ENCODE data around the gene CALML4. TPM values are rescaled to one million over a fixed set of nuclear protein-coding genes. Genes with fewer than 3 reads are reported as not detected.
A peak's percentile ranks its signal among the peaks of the same experiment; 100 is the strongest.

Gene CALML4
- total RNA-seq, 4 donors from 2014 or later: 2.4 to 13.6 (median 4.8) TPM

GRCh38 chr15:68154923-68155559 lies 50.1 kb downstream of the CALML4 start:
- TF ChIP-seq EP300 (IDR thresholded peaks at IDR 0.05): no peak
- TF ChIP-seq CTCF (IDR thresholded peaks at IDR 0.05): peak; percentile 62 to 66
- WGBS: 39% methylated on average over 4 of the region's 4 CpGs
- H3K4me1 ChIP-seq: no peaks in the 10 kb centered on the region
- H3K27me3 ChIP-seq: no peaks in the 10 kb centered on the region
- peaks cover 26% of the 10 kb centered on the region for H3K36me3 ChIP-seq
- no peak overlapping the region for H3K4me3 ChIP-seq
- no peak overlapping the region for H3K27ac ChIP-seq
- H3K9me3 ChIP-seq: no peaks in the 10 kb centered on the region
- DNase-seq (ENCODE audit: low spot score in 2 of 2): no peak

GRCh38 chr15:68152342-68152741 lies 52.8 kb downstream of the CALML4 start:
- H3K4me1 ChIP-seq: no peaks in the 10 kb centered on the region
- no peaks in the 10 kb centered on the region for H3K27me3 ChIP-seq
- TF ChIP-seq POLR2A (IDR thresholded peaks at IDR 0.05) (no peak), EP300 (IDR thresholded peaks at IDR 0.05) (no peak), POLR2AphosphoS5 (IDR thresholded peaks at IDR 0.05) (no peak), CTCF (IDR thresholded peaks at IDR 0.05) (no peak)
- H3K27ac ChIP-seq: no peak overlapping the region
- DNase-seq (ENCODE audit: low spot score in 2 of 2): no peak
- no peak overlapping the region for H3K4me3 ChIP-seq
- H3K36me3 ChIP-seq: peaks cover 10% of the 10 kb centered on the region
- 96% methylated on average over 2 of the region's 2 CpGs for WGBS
- H3K9me3 ChIP-seq: no peaks in the 10 kb centered on the region

- TF ChIP-seq POLR2A (IDR thresholded peaks at IDR 0.05) (no peak), EP300 (IDR thresholded peaks at IDR 0.05) (no peak), CTCF (IDR thresholded peaks at IDR 0.05) (no peak), POLR2AphosphoS5 (IDR thresholded peaks at IDR 0.05) (no peak)
- peaks cover 20% of the 10 kb centered on the region for H3K36me3 ChIP-seq
- no peak for DNase-seq (ENCODE audit: low spot score in 2 of 2)
- no peak overlapping the region for H3K4me3 ChIP-seq
- no peaks in the 10 kb centered on the region for H3K27me3 ChIP-seq
- H3K9me3 ChIP-seq: no peaks in the 10 kb centered on the region
- H3K4me1 ChIP-seq: no peaks in the 10 kb centered on the region
- H3K27ac ChIP-seq: no peak overlapping the region
- WGBS: 56% methylated on average over 1 of the region's 1 CpG
Measured at GRCh38 chr15:68151277-68151676, 53.9 kb downstream of the CALML4 start.

- H3K36me3 ChIP-seq: peaks cover 23% of the 10 kb centered on the region
- DNase-seq (ENCODE audit: low spot score in 2 of 2): no peak
- H3K27ac ChIP-seq: no peak overlapping the region
- H3K4me1 ChIP-seq: no peaks in the 10 kb centered on the region
- WGBS: 78% methylated on average over 1 of the region's 1 CpG
- H3K9me3 ChIP-seq: no peaks in the 10 kb centered on the region
- TF ChIP-seq CTCF (IDR thresholded peaks at IDR 0.05): no peak
- TF ChIP-seq POLR2A (IDR thresholded peaks at IDR 0.05): no peak
- no peak for TF ChIP-seq POLR2AphosphoS5 (IDR thresholded peaks at IDR 0.05)
- TF ChIP-seq EP300 (IDR thresholded peaks at IDR 0.05): no peak
- no peaks in the 10 kb centered on the region for H3K27me3 ChIP-seq
- no peak overlapping the region for H3K4me3 ChIP-seq
Measured at GRCh38 chr15:68150187-68150586, 54.9 kb downstream of the CALML4 start.

- no peak overlapping the region for H3K27ac ChIP-seq
- no peaks in the 10 kb centered on the region for H3K27me3 ChIP-seq
- no peaks in the 10 kb centered on the region for H3K4me1 ChIP-seq
- WGBS: 92% methylated on average over 1 of the region's 1 CpG
- H3K4me3 ChIP-seq: no peak overlapping the region
- no peak for DNase-seq (ENCODE audit: low spot score in 2 of 2)
- no peaks in the 10 kb centered on the region for H3K9me3 ChIP-seq
- no peak for TF ChIP-seq CTCF (IDR thresholded peaks at IDR 0.05)
- no peak for TF ChIP-seq POLR2AphosphoS5 (IDR thresholded peaks at IDR 0.05)
- TF ChIP-seq EP300 (IDR thresholded peaks at IDR 0.05): no peak
- no peak for TF ChIP-seq POLR2A (IDR thresholded peaks at IDR 0.05)
- H3K36me3 ChIP-seq: peaks cover 21% of the 10 kb centered on the region
Measured at GRCh38 chr15:68149059-68149458, 56.1 kb downstream of the CALML4 start.
